Measurements from ENCODE around the gene TSR1.
A peak's percentile ranks its signal among the peaks of the same experiment; 100 is the strongest.

Gene TSR1

DNA sequence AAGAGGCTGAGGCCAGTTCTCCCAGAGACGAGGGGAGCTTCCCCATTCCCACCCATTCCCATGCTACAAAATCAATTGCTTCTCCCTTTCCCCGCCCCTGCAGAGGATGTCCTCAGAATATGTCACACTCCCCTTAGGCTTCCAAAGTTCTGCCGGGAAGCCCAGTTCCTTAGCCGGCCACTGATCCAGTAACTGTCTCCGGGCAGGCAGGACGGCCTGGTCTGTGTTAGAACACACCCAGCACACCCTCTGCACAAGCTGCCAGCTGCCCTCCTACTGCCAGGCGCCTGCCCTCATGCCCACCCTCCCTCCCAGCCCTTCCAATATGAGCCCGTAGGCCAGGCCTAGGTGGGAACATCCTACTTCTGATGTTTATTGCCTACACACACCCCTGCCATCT, 32.1 kb upstream of the TSR1 start:
- DNase-seq: no peak

DNA sequence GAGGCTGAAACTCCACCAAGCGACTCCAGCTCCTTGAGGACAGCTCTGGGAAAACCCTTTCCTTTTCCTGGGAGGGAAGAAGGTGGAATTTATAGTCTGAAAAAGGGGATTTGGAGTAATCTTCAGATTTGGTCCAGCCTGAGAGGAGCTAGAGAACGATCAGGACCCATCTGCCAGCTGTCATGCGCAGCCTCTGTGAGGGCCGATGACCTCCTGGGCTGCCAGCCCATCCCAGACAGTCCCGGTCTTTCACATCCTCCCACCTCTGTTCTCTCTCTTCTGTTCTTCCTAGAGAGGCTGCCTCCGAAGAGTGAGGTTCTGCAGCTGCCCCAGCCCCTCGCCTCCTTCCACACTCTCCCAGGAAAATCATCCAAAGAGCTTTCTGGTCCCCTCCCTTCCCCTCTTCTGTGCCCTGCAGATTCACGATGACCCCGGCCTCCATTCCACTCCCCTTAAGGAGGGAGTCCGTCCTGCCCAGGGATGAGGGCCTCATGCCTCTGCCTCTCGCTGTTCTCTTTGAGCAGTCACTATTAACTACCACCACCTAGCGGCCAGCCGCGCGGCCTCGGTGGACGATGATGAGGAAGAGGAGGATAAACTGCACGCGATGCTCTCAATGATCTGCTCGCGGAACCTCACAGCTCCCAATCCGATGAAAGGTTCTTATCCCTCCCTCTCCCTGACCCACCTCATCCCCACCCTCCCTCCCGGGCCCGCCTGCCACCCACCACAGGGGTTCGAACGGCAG, 30.7 kb upstream of the TSR1 start:
- no peak for DNase-seq

GRCh38 chr17:2365132-2365531, 28.9 kb upstream of the TSR1 start:
- no peak for DNase-seq

DNA sequence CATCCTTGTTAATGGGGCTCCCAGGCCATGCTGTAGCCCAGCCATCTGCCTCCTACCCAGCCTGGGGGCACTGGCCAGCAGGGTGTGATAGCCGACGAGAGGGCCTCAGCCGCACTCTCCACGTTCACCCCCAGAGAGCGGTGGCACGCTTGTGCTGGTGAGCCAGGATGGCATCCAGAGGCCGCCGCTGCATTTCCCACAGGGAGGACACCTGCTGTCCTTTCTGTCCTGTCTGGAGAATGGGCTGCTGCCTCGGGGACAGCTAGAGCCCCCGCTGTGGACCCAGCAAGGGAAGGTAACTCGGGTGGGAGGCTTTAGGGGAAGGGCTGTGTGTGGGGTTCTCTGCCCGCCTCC, 28.5 kb upstream of the TSR1 start:
- DNase-seq: no peak

DNA sequence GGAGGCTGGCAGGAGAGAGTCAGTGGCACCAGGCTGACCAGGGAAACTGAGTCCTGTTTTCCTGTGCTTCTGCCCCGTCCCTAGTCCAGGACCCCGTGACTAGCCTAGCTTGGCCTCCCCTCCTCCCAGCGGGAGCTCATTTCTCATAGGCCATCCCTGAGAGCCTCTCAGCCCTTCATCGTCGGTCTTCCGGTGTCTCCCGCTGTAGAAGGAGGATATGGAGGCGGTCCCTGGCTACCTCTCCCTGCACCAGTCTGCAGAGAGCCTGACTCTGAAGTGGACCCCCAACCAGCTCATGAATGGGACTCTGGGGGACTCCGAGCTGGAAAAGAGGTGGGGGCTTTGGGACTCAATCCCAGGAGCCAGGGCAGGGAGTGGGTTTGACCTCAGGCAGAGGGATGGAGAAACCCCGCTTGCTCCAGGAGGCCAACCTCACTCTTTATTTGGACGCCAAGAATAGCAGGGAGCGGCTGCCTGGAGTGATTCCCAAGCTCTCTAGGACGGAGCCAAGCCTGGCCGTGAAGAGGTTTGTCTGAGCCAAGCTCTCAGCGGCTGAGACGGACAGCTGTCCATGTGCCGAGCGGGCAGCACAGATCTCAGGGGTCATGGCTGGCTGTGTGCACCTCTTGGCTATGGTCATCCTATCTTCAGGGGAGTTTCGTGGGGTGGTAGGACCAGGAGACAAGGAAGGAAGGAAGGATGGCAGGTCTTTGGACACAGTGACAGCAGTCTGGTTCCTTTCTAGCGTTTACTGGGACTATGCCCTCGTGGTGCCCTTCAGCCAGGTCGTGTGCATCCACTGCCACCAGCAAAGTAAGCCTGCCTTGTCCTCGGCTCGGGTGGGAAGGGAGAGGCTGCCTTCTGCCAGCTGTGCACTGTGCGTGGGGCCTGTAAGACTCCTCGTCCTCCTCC, 27.9 kb upstream of the TSR1 start:
- DNase-seq: no peak

- no peak for DNase-seq
These were observed 27.1 kb upstream of the TSR1 start for GRCh38 chr17:2363318-2363717.

GRCh38 chr17:2362881-2363280, 26.6 kb upstream of the TSR1 start:
- no peak for DNase-seq

- no peak for DNase-seq
These were observed 26.2 kb upstream of the TSR1 start for GRCh38 chr17:2362416-2362815.

GRCh38 chr17:2362016-2362415, 25.8 kb upstream of the TSR1 start:
- DNase-seq: no peak

DNA sequence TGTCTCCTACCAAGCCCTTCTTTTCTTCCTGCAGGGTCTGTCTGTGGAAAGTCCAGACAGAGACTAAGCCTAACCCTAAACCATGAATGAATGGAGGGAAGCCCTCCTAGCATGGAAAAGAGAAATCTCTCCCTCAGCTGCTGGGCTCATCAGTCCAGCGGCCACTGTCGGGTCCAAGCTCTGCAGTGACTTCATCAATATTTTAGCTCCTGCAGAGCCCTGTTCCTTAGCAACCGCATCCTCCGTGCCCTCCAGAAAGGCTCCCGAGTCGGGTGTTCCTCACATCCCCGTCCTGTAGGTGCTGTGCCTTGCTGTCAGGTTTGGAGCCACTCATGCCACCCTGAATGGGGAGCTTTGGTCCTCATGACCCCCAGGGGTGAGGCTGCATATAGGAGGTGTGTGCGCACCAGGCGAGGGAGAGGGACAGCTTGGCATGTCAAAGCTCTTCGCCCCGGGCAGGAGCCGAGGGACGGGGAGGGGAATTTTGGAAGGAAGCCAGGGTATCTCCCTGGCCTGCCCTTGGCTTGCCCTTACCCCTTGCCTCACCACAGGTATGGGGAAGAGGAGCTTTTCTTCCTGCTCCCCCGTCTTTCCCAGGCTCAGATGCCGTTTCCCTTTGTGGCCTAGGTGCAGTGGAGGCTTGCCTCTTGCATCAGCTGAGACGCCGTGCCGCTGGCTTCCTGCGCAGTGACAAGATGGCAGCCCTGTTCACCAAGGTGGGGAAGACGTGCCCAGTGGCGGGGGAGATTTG, 24.9 kb upstream of the TSR1 start:
- no peak for DNase-seq

- DNase-seq: no peak
These were observed 21.7 kb upstream of the TSR1 start for GRCh38 chr17:2357931-2358434.

GRCh38 chr17:2357237-2357636, 21.0 kb upstream of the TSR1 start:
- no peak for DNase-seq

DNA sequence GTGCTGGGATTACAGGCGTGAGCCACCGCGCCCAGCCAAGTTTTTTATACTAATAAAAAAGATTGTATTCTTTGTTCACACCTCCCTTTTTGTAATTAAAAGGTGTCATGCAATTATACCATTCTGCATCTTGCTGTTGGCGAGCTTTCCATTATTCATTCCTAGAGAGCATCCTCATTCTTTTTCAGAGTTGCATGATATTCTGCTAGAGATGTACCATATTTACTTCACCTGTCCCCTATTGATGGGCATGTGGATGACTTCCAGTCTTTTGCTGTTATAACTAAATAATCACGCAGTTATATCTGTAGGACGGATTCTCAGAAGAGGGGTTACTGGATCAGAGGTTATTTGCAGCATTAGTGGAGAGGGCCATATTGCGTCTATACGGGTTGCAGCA, 18.1 kb upstream of the TSR1 start:
- no peak for DNase-seq

GRCh38 chr17:2351269-2351668, 15.0 kb upstream of the TSR1 start:
- no peak for DNase-seq

- DNase-seq: no peak
These were observed 11.8 kb upstream of the TSR1 start for GRCh38 chr17:2347805-2348685.

- no peak for DNase-seq
These were observed 10.2 kb upstream of the TSR1 start for GRCh38 chr17:2346475-2346874.

- DNase-seq: no peak
These were observed 8.3 kb upstream of the TSR1 start for GRCh38 chr17:2344528-2344927.

- no peak for DNase-seq
These were observed 7.2 kb upstream of the TSR1 start for GRCh38 chr17:2343421-2343820.

GRCh38 chr17:2338315-2338657, 2.0 kb upstream of the TSR1 start:
- no peak for DNase-seq

DNA sequence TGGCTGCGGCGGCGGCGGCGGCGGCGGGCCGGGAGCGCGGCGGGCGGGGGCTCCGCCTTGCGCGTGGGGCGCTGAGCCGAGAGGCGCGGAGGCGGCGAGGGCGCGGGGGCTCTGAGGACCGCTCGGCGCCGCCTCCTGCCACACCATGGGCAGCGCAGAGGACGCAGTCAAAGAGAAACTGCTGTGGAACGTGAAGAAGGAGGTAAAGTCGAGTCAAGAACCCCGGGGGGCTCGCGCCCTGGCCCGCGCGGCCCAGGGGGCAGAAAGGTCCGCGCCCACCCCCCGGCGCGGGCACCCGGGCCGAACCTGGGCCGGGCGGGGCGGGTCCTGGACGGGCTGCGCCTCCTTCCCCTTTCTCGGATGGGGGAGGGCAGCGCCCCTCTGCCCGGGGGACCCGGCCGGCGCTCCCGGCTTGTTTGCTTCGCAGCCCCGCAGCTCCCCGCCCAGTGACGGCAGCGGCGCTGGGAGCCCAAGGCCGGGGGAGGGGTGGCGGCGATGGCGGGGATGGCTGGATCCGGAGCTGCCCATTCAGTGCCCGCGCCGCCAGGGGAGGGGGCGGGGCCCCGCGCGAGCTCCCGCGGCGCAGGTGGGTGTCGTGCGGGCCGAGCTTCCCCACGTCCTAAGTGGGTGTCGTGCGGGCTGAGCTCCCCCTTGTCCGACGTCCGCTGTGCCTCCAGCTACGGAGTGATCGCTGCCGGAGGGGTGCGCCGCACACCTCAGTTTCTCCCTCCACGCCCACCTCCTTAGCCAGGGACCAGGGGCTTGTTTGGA, 1.5 kb upstream of the TSR1 start:
- peak in 2 of 4 experiments; percentile 9 to 38 for DNase-seq

DNA sequence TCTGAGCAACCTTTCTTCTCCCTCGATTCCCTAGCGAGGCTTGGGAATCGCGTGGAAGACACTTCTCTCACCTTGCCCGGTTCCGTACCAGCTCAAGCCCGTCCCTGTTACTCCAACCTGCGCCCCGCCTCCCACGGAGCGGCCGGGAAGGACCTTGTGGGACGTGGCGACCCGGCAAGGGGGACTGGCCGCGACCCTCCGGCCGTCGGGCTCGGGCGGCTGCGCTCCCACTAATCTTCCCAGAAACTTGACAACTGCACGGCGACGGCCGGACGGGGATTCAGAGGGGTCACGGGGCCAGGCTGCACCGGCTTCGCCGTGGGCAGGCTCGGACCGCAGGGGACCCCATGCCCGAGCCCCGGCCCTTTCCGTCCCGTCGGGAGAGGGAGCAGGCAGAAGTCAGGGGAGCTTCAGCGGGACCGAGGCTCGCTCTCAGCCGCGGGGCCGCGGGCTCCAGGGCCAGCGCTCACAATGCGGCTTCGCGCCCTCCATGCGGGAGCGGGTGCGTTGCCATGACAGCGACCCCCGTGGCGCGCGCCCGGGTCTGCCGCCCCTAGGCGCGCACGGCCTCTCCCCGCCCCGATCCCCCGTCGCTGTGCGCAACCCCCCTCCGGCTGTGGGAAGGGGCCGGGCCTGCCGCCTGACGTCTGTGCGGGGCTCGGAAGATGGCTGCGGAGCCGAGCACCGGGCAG, 741 bp upstream of the TSR1 start, which contains the start of gene SGSM2:
Gene SGSM2, plus strand, starts transcription at position 650 of the 692 bp plus-strand sequence. CDS start 188 bp downstream, outside the sequence.
- peak; percentile 15 to 72 (median 41) for DNase-seq

Measured in activated naive CD4-positive, alpha-beta T cell (primary cell).